Activated CD4-positive, CD25-positive, alpha-beta regulatory T cell treated with anti-CD3 and anti-CD28 coated beads, Interleukin-2, amount 50 U/mL, for 72 hours (primary cell): Measurements from ENCODE around the gene DTNB.

Experiments used
- DNase-seq: peaks from one replicate; pipeline ENCODE4 v3.0.0; 2021

DTNB gene

DNA sequence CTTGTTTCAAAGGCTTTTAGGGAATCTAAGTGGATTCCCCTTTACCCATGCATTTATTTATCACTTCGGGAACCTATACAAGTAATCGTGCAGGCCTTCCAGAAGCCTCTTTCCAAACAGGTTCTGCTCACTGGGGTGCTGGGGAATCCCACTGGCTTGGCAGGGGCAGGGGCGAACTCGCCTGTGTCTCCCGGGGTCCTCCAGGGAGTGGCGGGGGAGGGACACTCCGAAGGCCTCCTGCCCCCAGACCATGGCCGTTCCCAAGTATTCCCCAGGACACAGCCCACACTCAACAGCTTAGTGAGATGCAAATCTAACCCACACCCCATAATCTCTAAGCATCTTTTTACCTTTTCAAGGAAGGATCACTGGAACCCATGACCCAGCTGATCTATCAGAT, 338.2 kb downstream of the DTNB start:
- no peak for DNase-seq

DNA sequence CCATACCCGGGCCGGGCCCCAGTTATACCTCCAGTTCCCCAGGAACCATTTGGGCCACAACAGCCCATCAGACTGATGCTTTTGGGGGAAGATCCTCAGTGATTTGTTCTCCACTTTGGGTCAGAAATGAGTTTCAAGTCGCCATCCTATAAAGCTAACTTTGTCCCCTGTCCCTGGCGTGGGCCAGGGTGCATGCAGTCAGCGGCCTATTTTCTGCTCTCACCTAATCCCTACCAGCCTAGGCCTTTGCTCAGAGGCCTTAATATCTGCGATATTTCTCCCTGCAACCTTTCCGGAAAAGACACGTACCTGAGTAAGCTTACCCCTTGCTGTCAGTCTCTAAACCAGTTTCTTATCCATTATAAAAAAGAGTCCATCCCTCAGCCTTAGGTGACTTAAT, 338.9 kb downstream of the DTNB start:
- no peak for DNase-seq

DNA sequence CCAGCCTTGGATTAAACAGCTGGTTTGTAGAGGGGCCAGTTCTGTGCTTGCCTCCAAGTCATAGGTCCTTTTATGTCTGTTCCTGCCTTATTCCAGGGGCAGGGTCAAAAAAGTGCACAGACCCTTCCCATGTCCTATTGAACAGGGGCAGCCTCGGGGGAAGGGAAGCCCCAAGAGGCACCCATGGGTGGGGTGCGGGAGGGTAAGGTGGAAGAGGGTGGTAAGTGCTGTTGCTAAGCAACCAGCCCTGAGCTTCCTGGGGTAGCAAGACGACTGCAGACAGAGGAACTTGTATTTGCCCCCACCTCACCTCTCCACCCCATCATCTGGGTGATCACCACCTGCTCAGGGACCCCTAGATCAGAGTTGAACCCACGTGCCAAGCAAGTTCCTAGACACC, 339.4 kb downstream of the DTNB start:
- no peak for DNase-seq

DNA sequence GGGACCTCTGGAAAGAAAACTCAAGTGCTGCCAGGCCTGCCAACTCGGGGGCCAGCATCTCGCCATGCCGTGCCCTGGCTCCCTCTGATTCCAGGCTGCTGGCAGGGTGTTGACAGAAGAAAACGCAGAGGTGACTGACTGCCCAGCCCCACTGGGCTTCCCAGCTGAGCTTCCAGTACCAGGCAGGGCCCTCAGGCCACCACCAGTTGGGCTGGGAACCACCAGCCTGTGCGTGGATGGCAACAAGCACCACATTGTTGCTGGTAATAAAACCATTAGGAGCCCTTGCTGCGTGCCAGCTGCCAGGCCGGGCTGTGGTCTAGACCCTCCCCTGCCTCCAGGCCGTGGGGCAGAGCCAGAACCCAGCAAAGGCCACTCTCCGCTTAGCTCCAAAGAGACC, 340.8 kb downstream of the DTNB start:
- no peak for DNase-seq

DNA sequence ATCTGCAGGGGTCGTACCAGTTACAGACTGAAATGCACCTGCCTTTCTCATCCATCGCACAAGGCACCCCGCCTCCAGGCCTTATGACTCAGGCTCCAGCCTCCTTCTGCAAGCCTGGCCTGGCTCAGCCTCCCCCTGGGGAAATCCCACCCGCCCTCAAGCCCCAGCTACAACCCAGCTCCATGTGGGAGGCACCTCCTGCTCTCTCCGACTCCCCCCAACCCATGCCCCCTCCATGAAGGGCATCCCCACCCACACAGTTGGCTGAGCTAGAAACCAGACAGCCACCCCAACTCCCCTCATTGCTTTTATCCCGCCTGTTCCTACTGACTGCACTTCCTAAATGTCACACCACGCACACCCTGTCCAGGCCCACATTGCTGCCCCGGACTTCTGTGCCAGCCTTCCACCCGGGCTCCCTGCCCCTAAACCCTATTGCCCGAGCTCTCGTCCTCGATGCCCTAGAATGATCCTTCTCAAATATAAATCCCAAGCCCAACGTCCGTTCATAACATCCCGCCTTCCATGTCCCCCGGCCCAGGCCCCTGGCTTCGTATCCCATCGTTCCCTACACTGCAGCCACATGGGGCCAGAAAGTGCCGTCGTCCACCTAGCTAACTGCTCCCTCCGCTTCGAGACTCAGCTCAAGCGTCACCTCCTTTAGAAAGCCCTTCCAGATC, 341.6 kb downstream of the DTNB start:
- no peak for DNase-seq

DNA sequence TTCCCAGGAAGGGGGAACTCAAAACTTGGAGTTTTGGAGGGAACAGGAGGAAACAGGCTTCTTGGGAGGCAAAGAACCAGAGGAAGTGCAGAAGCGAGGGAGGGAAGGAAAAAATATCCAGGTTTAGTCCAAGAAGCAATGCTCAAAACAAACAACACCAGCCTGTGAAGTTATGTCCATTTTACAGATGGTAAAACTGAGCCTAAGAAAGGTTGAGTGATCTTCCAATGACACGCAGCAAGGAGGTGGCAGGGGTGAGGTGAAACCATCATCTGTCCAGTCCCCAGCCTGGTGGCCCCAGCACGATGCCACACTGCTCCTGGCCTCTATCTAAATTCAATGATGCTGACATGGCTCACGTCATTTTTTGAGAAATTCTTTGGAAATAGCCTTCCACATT, 342.4 kb downstream of the DTNB start:
- DNase-seq: no peak

DNA sequence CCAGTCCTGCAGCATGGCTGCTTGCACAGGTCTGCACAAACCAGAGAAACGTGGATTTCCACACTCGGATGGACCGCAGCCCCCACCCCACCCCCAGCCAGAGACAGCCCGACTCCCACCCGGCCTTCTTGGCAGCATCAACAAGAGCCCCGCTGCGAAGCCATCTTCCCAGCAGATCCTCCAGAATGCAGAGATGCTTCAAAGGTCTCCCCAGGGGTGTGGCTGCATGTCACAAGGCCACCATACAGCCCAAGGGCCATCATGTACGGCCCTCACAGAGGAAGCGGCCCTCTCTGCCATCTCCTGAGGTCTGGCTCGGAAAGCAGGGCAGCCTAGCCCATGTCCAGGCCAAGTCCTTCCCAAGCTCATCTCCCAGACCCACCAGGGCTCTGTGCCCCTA, 343.1 kb downstream of the DTNB start:
- no peak for DNase-seq

DNA sequence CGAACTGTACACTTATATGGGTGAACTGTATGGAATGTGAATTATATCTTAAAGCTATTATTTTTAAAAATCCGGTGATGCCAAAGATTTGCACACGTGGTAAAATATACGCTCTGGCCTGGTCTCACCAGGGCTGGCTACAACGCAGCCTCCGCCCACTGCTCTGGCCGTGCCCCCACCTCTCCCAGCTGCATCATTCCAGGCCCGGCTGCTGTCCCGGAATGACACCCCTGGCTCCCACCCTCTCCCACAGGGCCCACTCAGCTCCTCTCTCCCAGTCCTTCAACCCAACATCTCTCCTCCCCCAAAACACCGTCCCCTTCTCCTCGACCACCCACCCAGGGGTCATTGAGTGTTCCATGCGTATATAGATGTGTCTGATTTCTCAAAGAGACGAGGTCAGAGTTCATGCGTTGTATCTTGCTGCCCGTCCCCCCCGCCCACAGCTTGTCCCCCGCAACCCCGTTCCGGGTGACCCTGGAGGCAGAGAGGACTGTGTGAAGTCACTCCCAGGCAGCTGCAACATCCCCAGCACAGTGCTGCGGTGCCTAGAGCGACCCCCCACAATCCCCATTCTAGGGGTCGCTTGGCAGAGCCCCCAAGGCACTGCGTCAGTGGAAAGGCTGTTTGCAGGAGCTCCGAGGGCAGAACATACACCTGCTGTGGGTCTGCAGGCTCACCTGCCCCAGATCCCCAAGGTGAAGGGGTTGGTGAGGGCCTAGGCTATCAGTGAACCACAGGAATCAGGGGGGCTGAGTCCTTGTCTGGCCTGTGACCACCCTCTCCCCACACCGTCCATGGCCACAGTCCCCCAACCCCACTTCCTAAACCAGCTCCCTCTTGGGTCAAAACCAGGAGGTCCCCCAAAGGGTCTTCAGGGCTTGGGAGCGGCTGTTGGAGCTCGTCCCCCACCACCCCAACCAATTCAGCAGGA, 345.0 kb downstream of the DTNB start:
- DNase-seq: no peak
